HG03439 (cell line): Measurements from ENCODE around the gene STAC.

Experiments
- ATAC-seq: cut with Tn5 transposase; IDR thresholded peaks from one replicate; pipeline ENCODE4 v1.9.1; 2021; ENCODE audit warnings: mild to moderate bottlenecking, moderate library complexity; ENCODE audit not compliant: unreplicated experiment

The STAC gene

GRCh38 chr3:36380221-36381031, at the start of gene STAC:
Gene STAC (plus strand): TSS chr3:36380504. CDS start chr3:36380644, 140 bp downstream.
- ATAC-seq, result no peak

- no peak for ATAC-seq
Observed at GRCh38 chr3:36332139-36332538, 48.2 kb upstream of the STAC start.

- ATAC-seq, result no peak
Observed at GRCh38 chr3:36362216-36362615, 18.1 kb upstream of the STAC start.

GRCh38 chr3:36362973-36363372, 17.3 kb upstream of the STAC start:
- no peak for ATAC-seq

GRCh38 chr3:36364260-36364659, 16.0 kb upstream of the STAC start:
- no peak for ATAC-seq

GRCh38 chr3:36365829-36366228, 14.5 kb upstream of the STAC start:
- no peak for ATAC-seq

- ATAC-seq, result no peak
Observed at GRCh38 chr3:36366308-36366707, 14.0 kb upstream of the STAC start.

- no peak for ATAC-seq
Observed at GRCh38 chr3:36367912-36368573, 12.3 kb upstream of the STAC start.

- no peak for ATAC-seq
Observed at GRCh38 chr3:36372534-36372935, 7.8 kb upstream of the STAC start.

- ATAC-seq, result no peak
Observed at GRCh38 chr3:36373084-36373483, 7.2 kb upstream of the STAC start.

GRCh38 chr3:36373666-36374065, 6.6 kb upstream of the STAC start:
- no peak for ATAC-seq

GRCh38 chr3:36379872-36380220, 458 bp upstream of the STAC start:
- no peak for ATAC-seq

- ATAC-seq, result no peak
Observed at GRCh38 chr3:36381311-36381956, 1.1 kb downstream of the STAC start.

GRCh38 chr3:36393563-36393962, 13.3 kb downstream of the STAC start:
- no peak for ATAC-seq

- ATAC-seq, result no peak
Observed at GRCh38 chr3:36394176-36394575, 13.9 kb downstream of the STAC start.

- ATAC-seq, result no peak
Observed at GRCh38 chr3:36397841-36398240, 17.5 kb downstream of the STAC start.

GRCh38 chr3:36399933-36400332, 19.6 kb downstream of the STAC start:
- no peak for ATAC-seq

- ATAC-seq, result no peak
Observed at GRCh38 chr3:36401056-36401455, 20.8 kb downstream of the STAC start.

- ATAC-seq, result no peak
Observed at GRCh38 chr3:36403661-36404060, 23.4 kb downstream of the STAC start.

- ATAC-seq, result no peak
Observed at GRCh38 chr3:36405190-36405589, 24.9 kb downstream of the STAC start.

GRCh38 chr3:36408146-36408545, 27.8 kb downstream of the STAC start:
- no peak for ATAC-seq

- ATAC-seq, result no peak
Observed at GRCh38 chr3:36409862-36410261, 29.6 kb downstream of the STAC start.
